Vagina (tissue), 2 donors: ENCODE results near the gene DMD. TPM values are rescaled to one million over a fixed set of nuclear protein-coding genes. Genes with fewer than 3 reads are reported as not detected.

Experiments used
- DNase-seq, 2 donors: peaks; one replicate each; pipeline ENCODE4 v3.0.0-alpha.2; 2017; ENCODE audit errors: extremely low spot score in 2 of 2
- H3K27ac ChIP-seq: fragments of 200-600 bp; sonication (generic); one replicate; pipeline ENCODE4 v1.5.1; 2019
- H3K27me3 ChIP-seq: fragments of 200-600 bp; sonication (generic); one replicate; pipeline ENCODE4 v1.5.1; 2019
- H3K36me3 ChIP-seq, 2 donors: fragments of 200-600 bp; sonication (generic); one replicate each; pipeline ENCODE4 v1.5.1; 2017 to 2019
- H3K4me1 ChIP-seq: fragments of 200-600 bp; sonication (generic); one replicate; pipeline ENCODE4 v1.5.1; 2019
- H3K4me3 ChIP-seq, 2 donors: fragments of 200-600 bp; sonication (generic); 1 replicate in 1 of 2; 2 replicates in 1 of 2; pipeline ENCODE4 v1.5.1; 2016 to 2019
- H3K9me3 ChIP-seq: fragments of 200-600 bp; sonication (generic); one replicate; pipeline ENCODE4 v1.5.1; 2019
- POLR2A ChIP-seq, 2 donors: fragments of 450-650 bp; IDR thresholded peaks; one replicate each; pipeline ENCODE4 v1.6.1; 2017; ENCODE audit warnings: antibody characterized with exemption in 2 of 2, mild to moderate bottlenecking in 2 of 2, moderate library complexity in 2 of 2
- POLR2AphosphoS5 ChIP-seq, 2 donors: sonication (generic); formaldehyde crosslinking; IDR thresholded peaks; one replicate each; pipeline ENCODE4 v1.9.0; 2017; ENCODE audit warnings: antibody characterized with exemption in 2 of 2, mild to moderate bottlenecking in 2 of 2, low read depth in 1 of 2; ENCODE audit not compliant: insufficient read depth in 1 of 2
- intact Hi-C: fragments of 100-400 bp; cut with DNase I; formaldehyde crosslinking; loops from one replicate; pipeline ENCODE4 v1.15.1; 2023
- total RNA-seq: library from RNA; depleted of rRNA; stranded (reverse); fragments of >200 nt; gene quantifications from one replicate; pipeline ENCODE4 v1.2.3, GENCODE V29; 2016
- TF ChIP-seq, protein P1 (sequence below), 3 experiments: fragments of 450-650 bp in 2 of 3; fragments of 200-600 bp in 1 of 3; sonication (generic) in 1 of 3; IDR thresholded peaks; one replicate each; pipeline ENCODE4 v1.5.1; 2017 to 2019; ENCODE audit warnings: antibody characterized with exemption in 3 of 3, mild to moderate bottlenecking in 2 of 3, moderate library complexity in 2 of 3

The DMD gene
- total RNA-seq, 1 donor from 2014 or later = 25.8 TPM

DNA sequence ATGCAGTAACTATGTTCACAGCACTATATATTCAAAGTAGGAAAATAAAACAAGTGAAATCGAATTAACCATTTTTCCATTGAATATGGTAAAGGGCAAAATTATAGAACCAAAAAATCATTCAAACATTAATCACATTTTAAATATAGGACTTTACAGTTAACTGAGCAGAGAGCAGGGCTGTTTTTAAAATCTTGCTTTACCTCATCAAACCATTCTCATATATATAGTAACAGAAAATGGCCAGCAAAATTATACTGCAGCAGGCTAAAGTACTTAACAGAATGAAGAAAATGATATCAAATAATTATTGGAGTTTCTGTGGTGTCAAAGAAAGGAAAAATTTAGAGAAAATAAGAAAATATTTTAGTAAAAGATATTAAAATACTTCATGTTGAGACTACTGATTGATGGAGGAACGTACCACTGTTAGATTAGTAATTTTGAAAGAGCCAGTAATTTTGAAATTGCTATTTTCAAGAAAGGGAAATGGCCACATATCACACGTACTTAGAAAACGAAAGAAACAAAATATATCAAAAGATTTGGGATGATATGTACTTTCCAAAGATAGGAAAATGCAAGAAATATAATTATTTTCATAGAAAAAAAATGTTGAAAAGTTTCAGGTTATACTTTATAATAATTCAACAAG lies 813.7 kb downstream of the DMD start:
- TF ChIP-seq, protein P1, sequence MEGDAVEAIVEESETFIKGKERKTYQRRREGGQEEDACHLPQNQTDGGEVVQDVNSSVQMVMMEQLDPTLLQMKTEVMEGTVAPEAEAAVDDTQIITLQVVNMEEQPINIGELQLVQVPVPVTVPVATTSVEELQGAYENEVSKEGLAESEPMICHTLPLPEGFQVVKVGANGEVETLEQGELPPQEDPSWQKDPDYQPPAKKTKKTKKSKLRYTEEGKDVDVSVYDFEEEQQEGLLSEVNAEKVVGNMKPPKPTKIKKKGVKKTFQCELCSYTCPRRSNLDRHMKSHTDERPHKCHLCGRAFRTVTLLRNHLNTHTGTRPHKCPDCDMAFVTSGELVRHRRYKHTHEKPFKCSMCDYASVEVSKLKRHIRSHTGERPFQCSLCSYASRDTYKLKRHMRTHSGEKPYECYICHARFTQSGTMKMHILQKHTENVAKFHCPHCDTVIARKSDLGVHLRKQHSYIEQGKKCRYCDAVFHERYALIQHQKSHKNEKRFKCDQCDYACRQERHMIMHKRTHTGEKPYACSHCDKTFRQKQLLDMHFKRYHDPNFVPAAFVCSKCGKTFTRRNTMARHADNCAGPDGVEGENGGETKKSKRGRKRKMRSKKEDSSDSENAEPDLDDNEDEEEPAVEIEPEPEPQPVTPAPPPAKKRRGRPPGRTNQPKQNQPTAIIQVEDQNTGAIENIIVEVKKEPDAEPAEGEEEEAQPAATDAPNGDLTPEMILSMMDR (IDR thresholded peaks at IDR 0.05) = no peak
- TF ChIP-seq POLR2A (IDR thresholded peaks at IDR 0.05) (no peak), POLR2AphosphoS5 (IDR thresholded peaks at IDR 0.05; ENCODE audit: insufficient read depth in 1 of 2, low read depth in 1 of 2) (no peak)
- no peak for DNase-seq
- H3K27ac ChIP-seq = no peak overlapping the region
- H3K27me3 ChIP-seq = no peaks in the 10 kb centered on the region
- no peak overlapping the region for H3K4me3 ChIP-seq
- no peaks in the 10 kb centered on the region for H3K36me3 ChIP-seq
- intact Hi-C loops = no loop called here
- H3K4me1 ChIP-seq = no peaks in the 10 kb centered on the region
- no peaks in the 10 kb centered on the region for H3K9me3 ChIP-seq

- intact Hi-C loops = no loop called here
- TF ChIP-seq, protein P1 (IDR thresholded peaks at IDR 0.05) = no peak
- no peak for TF ChIP-seq POLR2A (IDR thresholded peaks at IDR 0.05)
Measured at GRCh38 chrX:32395878-32396277, 815.5 kb downstream of the DMD start.

DNA sequence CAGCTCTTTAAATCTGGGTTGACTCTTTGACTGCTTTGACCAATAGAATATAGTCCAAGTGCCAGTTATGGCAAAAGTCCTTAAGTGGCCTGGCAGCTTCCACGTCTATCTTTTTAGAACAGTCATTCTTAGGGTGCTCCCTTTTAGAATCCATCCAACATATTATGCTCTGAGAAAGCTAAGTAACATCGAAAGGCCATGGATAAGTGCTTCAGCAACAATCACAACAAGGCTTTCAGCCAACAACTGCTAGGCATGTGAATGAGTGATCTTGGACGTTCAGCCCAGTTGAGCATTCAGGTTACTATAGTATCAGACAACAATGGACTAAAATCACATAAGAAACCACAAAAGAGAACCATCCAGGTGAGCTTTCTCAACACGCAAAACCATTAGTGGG lies 818.7 kb downstream of the DMD start:
- H3K4me3 ChIP-seq = no peak overlapping the region
- H3K36me3 ChIP-seq = no peaks in the 10 kb centered on the region
- H3K27me3 ChIP-seq = no peaks in the 10 kb centered on the region
- intact Hi-C loops = no loop called here
- H3K27ac ChIP-seq = no peak overlapping the region
- TF ChIP-seq POLR2AphosphoS5 (IDR thresholded peaks at IDR 0.05; ENCODE audit: insufficient read depth in 1 of 2, low read depth in 1 of 2) (no peak), POLR2A (IDR thresholded peaks at IDR 0.05) (no peak)
- TF ChIP-seq, protein P1 (IDR thresholded peaks at IDR 0.05) = no peak
- DNase-seq = no peak
- H3K9me3 ChIP-seq = no peaks in the 10 kb centered on the region
- no peaks in the 10 kb centered on the region for H3K4me1 ChIP-seq

More at GRCh38 chrX:32395878-32396277, 815.5 kb downstream of the DMD start:
- H3K4me3 ChIP-seq = no peak overlapping the region
- H3K27me3 ChIP-seq = no peaks in the 10 kb centered on the region
- H3K4me1 ChIP-seq = no peaks in the 10 kb centered on the region
- no peaks in the 10 kb centered on the region for H3K36me3 ChIP-seq
- H3K9me3 ChIP-seq = no peaks in the 10 kb centered on the region
- no peak overlapping the region for H3K27ac ChIP-seq
- DNase-seq = no peak

GRCh38 chrX:32370456-32371205 lies 840.7 kb downstream of the DMD start:
- no peaks in the 10 kb centered on the region for H3K9me3 ChIP-seq
- DNase-seq = no peak
- H3K4me1 ChIP-seq = no peaks in the 10 kb centered on the region
- intact Hi-C loops = no loop called here
- no peaks in the 10 kb centered on the region for H3K36me3 ChIP-seq
- no peaks in the 10 kb centered on the region for H3K27me3 ChIP-seq
- no peak overlapping the region for H3K27ac ChIP-seq
- TF ChIP-seq POLR2A (IDR thresholded peaks at IDR 0.05) (no peak), POLR2AphosphoS5 (IDR thresholded peaks at IDR 0.05; ENCODE audit: insufficient read depth in 1 of 2, low read depth in 1 of 2) (no peak)
- TF ChIP-seq, protein P1 (IDR thresholded peaks at IDR 0.05) = no peak
- H3K4me3 ChIP-seq = no peak overlapping the region
